ENCODE results near the gene OR52J3. TPM values are rescaled to one million over a fixed set of nuclear protein-coding genes. Genes with fewer than 3 reads are reported as not detected.

OR52J3 gene
- total RNA-seq, 1 experiment from 2014 or later: not detected

- Histone ChIP-seq H3K9me3 (ENCODE audit: low read depth, low read length, poor library complexity, severe bottlenecking) (no peaks in the 10 kb centered on the region), H3K27me3 (replicated peaks; ENCODE audit: insufficient read depth, low read depth, low read length, poor library complexity) (no peaks in the 10 kb centered on the region), H3K36me3 (ENCODE audit: insufficient read depth, low read length, poor library complexity, severe bottlenecking) (no peaks in the 10 kb centered on the region), H3K27ac (ENCODE audit: low read depth, low read length, poor library complexity, severe bottlenecking) (no peak overlapping the region), H3K4me3 (ENCODE audit: low read depth, low read length, poor library complexity, severe bottlenecking) (no peak overlapping the region), H3K4me1 (ENCODE audit: insufficient read depth, low read length, poor library complexity, severe bottlenecking) (no peaks in the 10 kb centered on the region)
- DNase-seq (ENCODE audit: low spot score): no peak
- CTCF ChIA-PET: no interaction called here
- intact Hi-C loops (cut with micrococcal nuclease; ENCODE audit: unreplicated experiment): no loop called here
- TF ChIP-seq EZH2 (IDR thresholded peaks at IDR 0.05; ENCODE audit: borderline replicate concordance, low read depth, low read length, poor library complexity, severe bottlenecking): no peak
- TF ChIP-seq, protein P1, sequence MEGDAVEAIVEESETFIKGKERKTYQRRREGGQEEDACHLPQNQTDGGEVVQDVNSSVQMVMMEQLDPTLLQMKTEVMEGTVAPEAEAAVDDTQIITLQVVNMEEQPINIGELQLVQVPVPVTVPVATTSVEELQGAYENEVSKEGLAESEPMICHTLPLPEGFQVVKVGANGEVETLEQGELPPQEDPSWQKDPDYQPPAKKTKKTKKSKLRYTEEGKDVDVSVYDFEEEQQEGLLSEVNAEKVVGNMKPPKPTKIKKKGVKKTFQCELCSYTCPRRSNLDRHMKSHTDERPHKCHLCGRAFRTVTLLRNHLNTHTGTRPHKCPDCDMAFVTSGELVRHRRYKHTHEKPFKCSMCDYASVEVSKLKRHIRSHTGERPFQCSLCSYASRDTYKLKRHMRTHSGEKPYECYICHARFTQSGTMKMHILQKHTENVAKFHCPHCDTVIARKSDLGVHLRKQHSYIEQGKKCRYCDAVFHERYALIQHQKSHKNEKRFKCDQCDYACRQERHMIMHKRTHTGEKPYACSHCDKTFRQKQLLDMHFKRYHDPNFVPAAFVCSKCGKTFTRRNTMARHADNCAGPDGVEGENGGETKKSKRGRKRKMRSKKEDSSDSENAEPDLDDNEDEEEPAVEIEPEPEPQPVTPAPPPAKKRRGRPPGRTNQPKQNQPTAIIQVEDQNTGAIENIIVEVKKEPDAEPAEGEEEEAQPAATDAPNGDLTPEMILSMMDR (conservative IDR thresholded peaks at IDR 0.05; ENCODE audit: low read depth, low read length): no peak
- no TSS peak for BruUV-seq (replicated peaks)
- POLR2A ChIA-PET (ENCODE audit: low non-redundant PET): no interaction called here
Measured at GRCh38 chr11:5011254-5011653, 35.1 kb upstream of the OR52J3 start.

GRCh38 chr11:5013012-5013411 is 33.3 kb upstream of the OR52J3 start:
- no peak overlapping the region for H3K27ac ChIP-seq (ENCODE audit: low read depth, low read length, poor library complexity, severe bottlenecking)
- TF ChIP-seq EZH2 (IDR thresholded peaks at IDR 0.05; ENCODE audit: borderline replicate concordance, low read depth, low read length, poor library complexity, severe bottlenecking): no peak
- TF ChIP-seq, protein P1 (conservative IDR thresholded peaks at IDR 0.05; ENCODE audit: low read depth, low read length): no peak
- BruUV-seq (replicated peaks): no TSS peak
- H3K9me3 ChIP-seq (ENCODE audit: low read depth, low read length, poor library complexity, severe bottlenecking): no peaks in the 10 kb centered on the region
- H3K4me1 ChIP-seq (ENCODE audit: insufficient read depth, low read length, poor library complexity, severe bottlenecking): no peaks in the 10 kb centered on the region
- DNase-seq (ENCODE audit: low spot score): no peak
- no peaks in the 10 kb centered on the region for H3K36me3 ChIP-seq (ENCODE audit: insufficient read depth, low read length, poor library complexity, severe bottlenecking)
- ChIA-PET CTCF (no interaction called here), POLR2A (ENCODE audit: low non-redundant PET) (no interaction called here)
- no peak overlapping the region for H3K4me3 ChIP-seq (ENCODE audit: low read depth, low read length, poor library complexity, severe bottlenecking)
- H3K27me3 ChIP-seq (replicated peaks; ENCODE audit: insufficient read depth, low read depth, low read length, poor library complexity): no peaks in the 10 kb centered on the region
- intact Hi-C loops (cut with micrococcal nuclease; ENCODE audit: unreplicated experiment): no loop called here

DNA sequence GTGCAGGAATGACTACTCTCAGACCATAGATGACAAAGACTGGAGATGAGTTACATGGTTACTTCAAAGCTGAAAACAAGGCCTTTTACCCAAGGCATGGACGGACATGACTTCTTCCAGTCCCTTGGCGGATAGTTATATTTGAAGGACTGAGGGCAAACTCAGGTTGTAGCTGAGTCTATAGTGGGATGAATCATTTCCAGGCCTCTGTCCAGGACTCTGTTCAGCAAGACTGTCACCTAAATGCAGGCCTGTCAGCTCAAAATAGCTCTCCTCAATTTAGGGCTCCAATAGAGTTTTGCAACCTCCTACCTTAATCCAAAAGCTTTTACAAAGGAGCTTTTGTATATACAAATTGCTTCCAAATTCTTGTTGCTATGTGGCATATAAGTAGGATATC is 24.3 kb upstream of the OR52J3 start:
- TF ChIP-seq, protein P1 (conservative IDR thresholded peaks at IDR 0.05; ENCODE audit: low read depth, low read length): no peak
- TF ChIP-seq EZH2 (IDR thresholded peaks at IDR 0.05; ENCODE audit: borderline replicate concordance, low read depth, low read length, poor library complexity, severe bottlenecking): no peak
- H3K36me3 ChIP-seq (ENCODE audit: insufficient read depth, low read length, poor library complexity, severe bottlenecking): no peaks in the 10 kb centered on the region
- POLR2A ChIA-PET (ENCODE audit: low non-redundant PET): no interaction called here
- no peak for DNase-seq (ENCODE audit: low spot score)
- no peaks in the 10 kb centered on the region for H3K9me3 ChIP-seq (ENCODE audit: low read depth, low read length, poor library complexity, severe bottlenecking)
- no peaks in the 10 kb centered on the region for H3K27me3 ChIP-seq (replicated peaks; ENCODE audit: insufficient read depth, low read depth, low read length, poor library complexity)
- intact Hi-C loops (cut with micrococcal nuclease; ENCODE audit: unreplicated experiment): no loop called here
- no TSS peak for BruUV-seq (replicated peaks)
- CTCF ChIA-PET: no interaction called here
- no peaks in the 10 kb centered on the region for H3K4me1 ChIP-seq (ENCODE audit: insufficient read depth, low read length, poor library complexity, severe bottlenecking)
- H3K27ac ChIP-seq (ENCODE audit: low read depth, low read length, poor library complexity, severe bottlenecking): no peak overlapping the region
- H3K4me3 ChIP-seq (ENCODE audit: low read depth, low read length, poor library complexity, severe bottlenecking): no peak overlapping the region
